Stomach (tissue), 9 donors: ENCODE results near the gene MICAL2. TPM values are rescaled to one million over a fixed set of nuclear protein-coding genes. Genes with fewer than 3 reads are reported as not detected.

ENCODE experiments used
- DNase-seq, 2 donors: peaks; one replicate each; pipeline versions ENCODE4 v3.0.0 to v3.0.0-alpha.2; 2013 to 2019
- H3K27ac ChIP-seq, 5 donors: fragments of 200-600 bp in 4 of 5; sonication (generic) in 4 of 5; one replicate each; pipeline ENCODE4 v1.5.1; 2013 to 2019; ENCODE audit warnings: mild to moderate bottlenecking in 1 of 5, moderate library complexity in 1 of 5
- H3K27me3 ChIP-seq, 3 donors: fragments of 200-600 bp; sonication (generic); one replicate each; pipeline ENCODE4 v1.5.1; 2017 to 2019; ENCODE audit warnings: mixed run types in 1 of 3
- H3K36me3 ChIP-seq, 4 donors: fragments of 200-600 bp; sonication (generic); 1 replicate in 3 of 4; 2 replicates in 1 of 4; pipeline ENCODE4 v1.5.1; 2016 to 2019
- H3K4me1 ChIP-seq, 4 donors: fragments of 200-600 bp; sonication (generic); one replicate each; pipeline ENCODE4 v1.5.1; 2016 to 2019
- H3K4me3 ChIP-seq, 4 donors: fragments of 200-600 bp; sonication (generic) in 3 of 4; one replicate each; pipeline ENCODE4 v1.5.1; 2016 to 2019; ENCODE audit warnings: mild to moderate bottlenecking in 1 of 4
- H3K9me3 ChIP-seq, 4 donors: fragments of 200-600 bp; sonication (generic); one replicate each; pipeline ENCODE4 v1.5.1; 2016 to 2019
- CTCF ChIP-seq, 7 experiments: fragments of 450-650 bp in 4 of 7; fragments of 200-600 bp in 3 of 7; sonication (generic) in 3 of 7; IDR thresholded peaks; one replicate each; pipeline ENCODE4 v1.5.1; 2016 to 2019; ENCODE audit warnings: antibody characterized with exemption in 7 of 7, control low read depth in 2 of 7, mild to moderate bottlenecking in 1 of 7
- EP300 ChIP-seq: sonication (generic); formaldehyde crosslinking; IDR thresholded peaks from one replicate; pipeline ENCODE4 v1.6.1; 2017; ENCODE audit warnings: antibody characterized with exemption
- POLR2A ChIP-seq, 4 donors: fragments of 450-650 bp; IDR thresholded peaks; one replicate each; pipeline ENCODE4 v1.6.1; 2016; ENCODE audit warnings: antibody characterized with exemption in 4 of 4, control low read depth in 2 of 4, mild to moderate bottlenecking in 1 of 4, moderate library complexity in 1 of 4
- POLR2AphosphoS5 ChIP-seq, 3 donors: sonication (generic); formaldehyde crosslinking; IDR thresholded peaks; one replicate each; pipeline ENCODE4 v1.6.1; 2016; ENCODE audit warnings: antibody characterized with exemption in 3 of 3
- WGBS, 5 donors: extraction: QIAGEN DNeasy Blood & Tissue Kit in 3 of 5; methylation state at CpG; one replicate each; pipeline versions ENCODE4 v1.1.5 to v1.1.7; 2013 to 2018; 5-methylcytosine and 5-hydroxymethylcytosine counted together
- intact Hi-C: fragments of 100-400 bp; cut with DNase I; formaldehyde crosslinking; loops from one replicate; pipeline ENCODE4 v1.15.1; 2023; ENCODE audit warnings: low total_unique reads
- polyA plus RNA-seq, 3 donors: library from polyadenylated mRNA; stranded (reverse); fragments of 200-250 nt; gene quantifications; one replicate each; pipeline ENCODE4 v1.2.3, GENCODE V29; 2013
- total RNA-seq, 5 donors: library from RNA; depleted of rRNA; stranded (reverse); fragments of >200 nt; gene quantifications; one replicate each; pipeline versions ENCODE4 v1.1.0 to v1.2.3, GENCODE V29; 2014 to 2016
- donor health status: healthy with polysubstance abuse.
- donor health status: Bipolar disorder and iron deficiency.
- donor health status: healthy.

The MICAL2 gene
- total and polyA plus RNA-seq, 8 donors: 11.2 to 165 (median 83.3) TPM

GRCh38 chr11:12269104-12269441 lies 158.7 kb downstream of the MICAL2 start:
- TF ChIP-seq POLR2AphosphoS5 (IDR thresholded peaks at IDR 0.05) (peak in 2 of 3 donors; percentile 30 to 68), EP300 (no peak), CTCF (IDR thresholded peaks at IDR 0.05) (no peak)
- H3K4me3 ChIP-seq: no peak overlapping the region
- H3K27me3 ChIP-seq: no peaks in the 10 kb centered on the region
- no peaks in the 10 kb centered on the region for H3K9me3 ChIP-seq
- peaks cover 0 to 6% (median 2%) of the 10 kb centered on the region in 4 donors for H3K36me3 ChIP-seq
- H3K27ac ChIP-seq: peak overlapping the region; percentile 20 to 76 (median 57)
- intact Hi-C loops: no loop called here
- 11 to 36% (median 28%) methylated on average over 3 of the region's 3 CpGs for WGBS, 5 donors
- DNase-seq: peak; percentile 57 to 70
- H3K4me1 ChIP-seq: peaks cover 15 to 48% (median 27%) of the 10 kb centered on the region in 4 donors

GRCh38 chr11:12269446-12270214 lies 159.2 kb downstream of the MICAL2 start:
- H3K27me3 ChIP-seq: no peaks in the 10 kb centered on the region
- H3K27ac ChIP-seq: peak overlapping the region; percentile 20 to 76 (median 57)
- intact Hi-C loops: no loop called here
- H3K9me3 ChIP-seq: no peaks in the 10 kb centered on the region
- H3K36me3 ChIP-seq: peaks cover 0 to under 1% (median 0%) of the 10 kb centered on the region in 4 donors
- 19 to 58% (median 39%) methylated on average over 7 to 12 of the region's 12 CpGs for WGBS, 5 donors
- TF ChIP-seq EP300 (no peak), POLR2AphosphoS5 (IDR thresholded peaks at IDR 0.05) (no peak), POLR2A (IDR thresholded peaks at IDR 0.05) (no peak), CTCF (IDR thresholded peaks at IDR 0.05) (no peak)
- DNase-seq: peak; percentile 45 to 51
- H3K4me3 ChIP-seq: no peak overlapping the region
- peaks cover 15 to 48% (median 27%) of the 10 kb centered on the region in 4 donors for H3K4me1 ChIP-seq

- H3K9me3 ChIP-seq: no peaks in the 10 kb centered on the region
- intact Hi-C loops: no loop called here
- WGBS, 5 donors: 63 to 88% (median 83%) methylated on average over 6 of the region's 6 CpGs
- no peak overlapping the region for H3K4me3 ChIP-seq
- no peaks in the 10 kb centered on the region for H3K27me3 ChIP-seq
- no peak for DNase-seq
- H3K27ac ChIP-seq: peak overlapping the region in 2 of 5 donors; percentile 57 to 74
- peaks cover 15 to 46% (median 27%) of the 10 kb centered on the region in 4 donors for H3K4me1 ChIP-seq
- no peaks in the 10 kb centered on the region for H3K36me3 ChIP-seq
- TF ChIP-seq CTCF (IDR thresholded peaks at IDR 0.05): no peak
- TF ChIP-seq EP300: no peak
- no peak for TF ChIP-seq POLR2AphosphoS5 (IDR thresholded peaks at IDR 0.05)
- TF ChIP-seq POLR2A (IDR thresholded peaks at IDR 0.05): no peak
These were observed 159.9 kb downstream of the MICAL2 start for GRCh38 chr11:12270215-12270797.

GRCh38 chr11:12270817-12271216 lies 160.4 kb downstream of the MICAL2 start:
- no peak overlapping the region for H3K27ac ChIP-seq
- DNase-seq: no peak
- intact Hi-C loops: no loop called here
- no peaks in the 10 kb centered on the region for H3K9me3 ChIP-seq
- no peaks in the 10 kb centered on the region for H3K27me3 ChIP-seq
- 81 to 87% (median 81%) methylated on average over 6 to 8 of the region's 8 CpGs for WGBS, 5 donors
- no peak overlapping the region for H3K4me3 ChIP-seq
- no peak for TF ChIP-seq POLR2AphosphoS5 (IDR thresholded peaks at IDR 0.05)
- no peak for TF ChIP-seq CTCF (IDR thresholded peaks at IDR 0.05)
- TF ChIP-seq POLR2A (IDR thresholded peaks at IDR 0.05): no peak
- no peak for TF ChIP-seq EP300
- H3K4me1 ChIP-seq: peaks cover 15 to 40% (median 27%) of the 10 kb centered on the region in 4 donors
- no peaks in the 10 kb centered on the region for H3K36me3 ChIP-seq
